K562 (cell line): ENCODE measurements around the gene MALAT1. TPM values are rescaled to one million over a fixed set of nuclear protein-coding genes. Genes with fewer than 3 reads are reported as not detected.

ENCODE experiments used
- ATF4 ChIP-seq: fragments of 450-650 bp; formaldehyde crosslinking; IDR thresholded peaks from 2 replicates; pipeline ENCODE4 v1.4.0; 2022; ENCODE audit warnings: mild to moderate bottlenecking, moderate library complexity
- CEBPG ChIP-seq, 3 experiments: fragments of 200-800 bp in 1 of 3; sonication (Bioruptor generic) in 1 of 3; sonication (generic) in 1 of 3; formaldehyde crosslinking in 1 of 3; IDR thresholded peaks in 2 of 3; conservative IDR thresholded peaks in 1 of 3; 2 replicates each; pipeline versions ENCODE4 v1.6.1 to v1.8.0; 2016 to 2022; ENCODE audit warnings: missing compliant biosample characterization in 2 of 3, missing genetic modification characterization in 2 of 3, mild to moderate bottlenecking in 1 of 3, missing genetic modification reagents in 1 of 3
- CHD2 ChIP-seq: IDR thresholded peaks from 2 replicates; pipeline ENCODE4 v1.6.1; 2011; ENCODE audit warnings: low read depth, low read length
- GABPB2 ChIP-seq: fragments of 250-450 bp; sonication (Bioruptor Pico); conservative IDR thresholded peaks from 2 replicates; pipeline ENCODE4 v1.5.1; 2021; ENCODE audit warnings: mild to moderate bottlenecking
- POLR2B ChIP-seq: fragments of 450-650 bp; IDR thresholded peaks from 2 replicates; pipeline ENCODE4 v1.6.1; 2018; ENCODE audit warnings: low read depth; ENCODE audit not compliant: partially characterized antibody
- RAD51 ChIP-seq: fragments of 450-650 bp; IDR thresholded peaks from 2 replicates; pipeline ENCODE4 v1.7.1; 2016; ENCODE audit warnings: low read depth, mild to moderate bottlenecking, borderline replicate concordance
- RREB1 ChIP-seq: fragments of 250-450 bp; sonication (Bioruptor Pico); IDR thresholded peaks from 2 replicates; pipeline ENCODE4 v1.4.0; 2020
- ZBTB40 ChIP-seq, 2 experiments: fragments of 450-650 bp in 1 of 2; sonication (generic) in 1 of 2; formaldehyde crosslinking in 1 of 2; IDR thresholded peaks; 2 replicates each; pipeline versions ENCODE4 v1.7.1 to v1.9.0; 2016 to 2022; ENCODE audit warnings: inconsistent platforms in 1 of 2, mild to moderate bottlenecking in 1 of 2, missing genetic modification reagents in 1 of 2
- ZNF586 ChIP-seq: fragments of 450-650 bp; formaldehyde crosslinking; conservative IDR thresholded peaks from 2 replicates; pipeline ENCODE4 v1.4.0; 2020; ENCODE audit warnings: mild to moderate bottlenecking, moderate library complexity
- ZNF830 ChIP-seq: fragments of 250-450 bp; sonication (Bioruptor Pico); IDR thresholded peaks from 2 replicates; pipeline ENCODE4 v1.5.0; 2021; ENCODE audit warnings: mild to moderate bottlenecking
- polyA plus RNA-seq, 8 experiments: library from polyadenylated mRNA; depleted of rRNA in 4 of 8; stranded (reverse) in 5 of 8; unstranded in 3 of 8; fragments of >200 nt; fragmentation: Nextera tagmentation in 2 of 8; fragmentation: Illumina TruSeq in 1 of 8; extraction: Ambion mirVana in 2 of 8; extraction: Trizol in 1 of 8; gene quantifications; 2 replicates each; pipeline versions ENCODE4 v1.2.1 to v1.2.3, GENCODE V29; 2011 to 2014; ENCODE audit warnings: inconsistent platforms in 1 of 8, missing spikeins in 1 of 8
- total RNA-seq, 7 experiments: library from RNA; depleted of rRNA in 6 of 7; stranded (reverse); fragments of >200 nt in 6 of 7; fragmentation: Illumina TruSeq in 2 of 7; extraction: Trizol in 2 of 7; gene quantifications; 2 replicates each; pipeline versions ENCODE4 v1.2.1 to v1.2.3, GENCODE V29; 2011 to 2021; ENCODE audit warnings: low replicate concordance in 1 of 7

Gene MALAT1
- total and polyA plus RNA-seq, 9 of the 15 experiments (the other 6 are each of a cell fraction or from before 2014, with no cell fraction given) = 363 to 8,715 (median 2,351) TPM

GRCh38 chr11:65503949-65504673, 5.3 kb downstream of the MALAT1 start (continued):
- TF ChIP-seq ZBTB40 (IDR thresholded peaks at IDR 0.05) (no peak), ZBTB40 (CRISPR knock-in tag; IDR thresholded peaks at IDR 0.05) (peak; percentile 46; the same call in 1 of the 2 replicates), RAD51 (no peak), CEBPG (CRISPR knock-in tag; IDR thresholded peaks at IDR 0.05) (no peak), CEBPG (tag; conservative IDR thresholded peaks at IDR 0.05 in 1 of 2, IDR thresholded peaks at IDR 0.05 in 1 of 2) (no peak), ATF4 (peak; percentile 76), ZNF830 (CRISPR knock-in tag) (no peak), ZNF586 (CRISPR knock-in tag) (peak; percentile 62), RREB1 (no peak), POLR2B (peak; percentile 95), CHD2 (peak; percentile 58), GABPB2 (peak; percentile 88)
